ENCODE measurements around the gene PLXNA2.
A peak's percentile ranks its signal among the peaks of the same experiment; 100 is the strongest.

Gene PLXNA2

DNA sequence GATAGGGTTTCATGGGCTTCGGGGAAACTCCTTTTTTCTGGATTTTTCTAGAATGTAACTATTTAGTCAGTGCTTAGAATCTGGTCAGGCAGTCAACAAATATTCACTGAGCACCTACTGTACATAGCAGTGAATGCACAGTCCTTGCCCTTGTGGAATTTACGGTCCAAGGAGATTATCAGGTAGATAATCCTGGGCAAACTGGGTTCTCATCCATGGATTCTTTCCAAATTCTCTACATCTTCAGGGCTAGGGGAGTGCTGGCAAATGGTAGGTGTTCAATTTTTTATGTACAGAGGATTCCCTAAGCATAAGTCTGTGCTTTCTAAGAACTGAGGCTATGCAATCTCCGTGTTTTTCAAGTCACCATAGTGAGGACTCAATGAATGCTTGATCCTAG lies 192.5 kb downstream of the PLXNA2 start:
- no peak for DNase-seq (ENCODE audit: low spot score)
- no peak for FAIRE-seq

DNA sequence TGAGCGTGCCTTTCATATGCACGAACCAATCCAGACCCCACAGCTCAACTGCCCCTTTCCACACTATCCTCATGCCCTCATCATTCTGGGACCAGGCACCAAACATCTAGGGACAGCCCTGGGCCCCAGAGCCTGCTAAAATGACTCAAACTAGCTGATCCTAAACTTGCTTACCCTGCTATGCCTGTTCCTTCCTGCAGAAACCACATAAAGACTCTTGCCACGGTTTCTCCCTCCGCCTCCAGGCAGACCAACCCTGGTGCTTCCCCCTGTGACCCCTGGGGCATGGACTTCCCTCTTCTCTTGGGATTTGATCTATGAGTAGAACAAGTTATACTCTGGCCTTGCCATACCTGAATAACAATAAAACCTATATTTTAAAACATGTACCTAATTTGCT lies 195.3 kb downstream of the PLXNA2 start:
- FAIRE-seq (no peak), DNase-seq (ENCODE audit: low spot score) (no peak)

DNA sequence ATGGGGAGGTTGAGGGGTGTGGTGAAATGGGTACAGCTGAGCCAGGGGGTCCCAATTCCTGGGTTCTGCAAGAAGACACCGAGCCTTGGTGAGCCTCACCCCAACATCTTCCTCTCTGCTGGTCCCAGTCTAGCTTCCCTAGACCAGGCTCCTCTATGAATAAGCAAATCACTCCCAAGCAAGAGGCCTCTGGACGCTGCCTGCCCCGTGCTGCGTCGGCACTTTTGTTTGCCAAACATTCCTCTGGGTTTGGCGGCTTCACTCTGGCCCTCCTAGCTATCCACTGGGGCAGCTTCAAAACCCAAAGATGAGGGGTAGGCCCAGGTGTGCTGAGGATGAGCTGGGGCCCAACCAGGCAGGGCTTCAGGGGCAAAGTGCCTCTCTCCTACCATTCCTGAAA lies 196.2 kb downstream of the PLXNA2 start:
- DNase-seq (ENCODE audit: low spot score) (no peak), FAIRE-seq (no peak)

DNA sequence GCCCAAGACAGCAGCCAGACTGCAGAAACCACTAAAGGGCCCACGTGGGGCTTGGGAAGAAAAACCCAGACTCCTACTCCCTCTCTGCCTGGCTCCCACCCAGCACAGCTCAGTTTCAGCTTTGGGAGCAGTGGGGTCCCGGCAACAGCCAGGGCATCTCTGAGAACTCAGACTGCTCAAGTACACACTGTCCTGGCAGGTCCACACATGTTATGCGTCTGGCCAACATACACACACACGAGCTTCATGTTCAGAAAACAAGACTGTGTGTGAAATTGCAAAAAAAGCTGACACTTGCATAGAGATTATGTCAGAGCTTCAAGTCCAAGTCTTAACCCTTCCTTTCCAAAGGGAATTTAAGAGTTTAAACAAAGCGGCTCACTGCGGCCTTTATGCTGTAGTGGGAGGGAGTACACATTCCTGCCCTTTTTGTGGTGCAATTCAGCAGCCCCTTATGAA lies 196.7 kb downstream of the PLXNA2 start:
- no peak for DNase-seq (ENCODE audit: low spot score)
- no peak for FAIRE-seq

DNA sequence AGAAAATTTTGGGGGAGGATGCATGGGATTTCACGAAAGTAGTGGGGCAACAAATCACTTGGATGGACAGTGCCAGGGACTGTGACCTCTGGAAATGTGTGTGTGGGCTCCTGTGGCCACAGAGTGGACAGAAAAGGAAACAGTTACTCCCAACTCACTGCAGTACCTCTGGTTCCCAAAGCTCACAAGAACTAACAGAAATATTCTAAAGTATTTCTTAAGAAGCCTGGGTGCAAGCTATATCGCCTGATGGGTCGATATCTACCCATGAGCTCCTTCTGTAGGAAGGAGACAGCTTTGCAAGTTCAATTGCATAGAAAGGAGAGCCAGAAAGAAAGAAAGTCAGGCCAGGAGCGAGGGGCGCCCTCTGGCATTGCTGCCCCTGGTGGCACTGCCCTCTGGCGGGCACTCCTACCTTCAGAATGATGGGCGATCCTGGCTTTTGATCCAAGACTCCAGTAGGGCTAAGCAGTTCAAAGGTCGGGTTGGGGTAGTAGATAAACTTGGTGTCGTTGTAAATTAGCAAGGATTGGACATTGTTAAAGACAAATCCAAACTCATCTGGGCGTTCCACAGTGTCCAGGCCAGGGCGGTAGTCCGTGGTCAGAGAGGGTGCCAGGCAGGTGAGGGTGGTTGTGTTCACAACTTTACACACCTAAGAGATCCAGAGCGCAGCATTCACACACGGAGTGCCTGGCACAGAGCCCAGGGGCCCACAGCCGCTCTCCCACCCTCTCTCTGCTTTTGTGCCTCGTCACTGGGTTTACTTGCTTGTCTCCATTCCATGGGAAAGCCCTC lies 198.5 kb downstream of the PLXNA2 start:
- FAIRE-seq (no peak), DNase-seq (ENCODE audit: low spot score) (no peak)

DNA sequence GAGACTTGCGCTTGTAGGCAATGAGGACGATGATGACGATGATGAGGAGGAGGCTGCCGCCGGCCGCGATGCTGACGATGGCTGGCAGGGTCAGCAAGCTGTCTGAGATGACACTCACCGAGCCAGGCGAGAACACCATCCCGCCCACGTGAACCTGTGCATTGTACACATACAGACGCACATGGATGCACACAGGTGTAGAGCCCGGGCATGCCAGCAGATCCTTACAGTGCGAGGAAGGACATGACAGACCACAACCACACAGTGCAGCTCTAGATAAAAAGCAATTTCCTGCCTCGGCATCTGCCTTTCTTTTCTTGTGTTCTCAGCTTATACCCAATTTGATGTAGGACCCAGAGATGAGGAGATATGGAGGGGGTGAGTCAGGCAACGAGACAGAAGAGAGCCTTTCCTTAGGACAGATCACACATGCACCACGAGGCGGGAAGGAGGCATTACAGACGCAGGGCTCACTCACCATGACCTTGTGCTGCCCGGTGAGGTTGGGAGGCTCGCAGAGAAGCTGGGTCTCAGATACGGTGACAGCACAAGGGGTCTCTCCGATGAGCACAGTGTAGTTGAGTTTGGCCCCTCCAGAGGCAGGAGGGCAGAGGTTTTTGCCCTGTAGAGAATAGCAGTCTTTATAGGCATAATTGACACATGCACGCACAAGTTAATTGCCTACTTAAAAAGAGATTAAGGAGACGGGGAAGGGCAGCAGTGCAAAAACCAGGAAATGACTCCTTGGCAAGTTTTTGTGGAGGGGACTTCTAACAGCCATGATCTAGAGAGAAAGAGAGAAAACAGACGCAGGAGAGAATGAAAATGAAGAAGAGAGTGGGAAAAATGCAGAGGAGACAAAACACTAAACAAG lies 199.4 kb downstream of the PLXNA2 start:
- DNase-seq (ENCODE audit: low spot score) (no peak), FAIRE-seq (no peak)

DNA sequence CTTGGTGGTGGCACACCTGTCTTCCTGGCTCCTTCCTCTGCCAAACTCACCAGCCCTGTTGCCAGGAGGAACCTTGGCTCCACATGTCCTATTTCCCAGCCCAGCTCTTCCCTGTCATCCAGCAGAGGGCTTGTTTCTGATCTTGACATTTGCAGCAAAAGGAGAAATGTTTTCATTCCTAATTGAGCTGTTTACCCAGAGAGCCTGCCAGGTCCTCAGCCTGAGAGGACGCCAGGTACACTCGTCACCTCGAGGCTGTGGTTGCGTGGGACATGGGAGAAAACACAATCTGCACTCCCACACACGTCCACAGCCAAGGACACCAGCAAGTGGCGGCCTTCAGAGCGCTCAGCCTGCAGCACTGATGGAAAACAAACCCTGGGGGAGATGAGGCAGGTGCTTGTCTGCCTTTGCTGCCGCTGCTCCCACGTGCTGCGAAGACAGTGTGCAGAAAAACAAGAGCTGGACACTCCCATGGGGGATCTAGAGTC lies 200.4 kb downstream of the PLXNA2 start:
- DNase-seq (ENCODE audit: low spot score) (no peak), FAIRE-seq (no peak)

DNA sequence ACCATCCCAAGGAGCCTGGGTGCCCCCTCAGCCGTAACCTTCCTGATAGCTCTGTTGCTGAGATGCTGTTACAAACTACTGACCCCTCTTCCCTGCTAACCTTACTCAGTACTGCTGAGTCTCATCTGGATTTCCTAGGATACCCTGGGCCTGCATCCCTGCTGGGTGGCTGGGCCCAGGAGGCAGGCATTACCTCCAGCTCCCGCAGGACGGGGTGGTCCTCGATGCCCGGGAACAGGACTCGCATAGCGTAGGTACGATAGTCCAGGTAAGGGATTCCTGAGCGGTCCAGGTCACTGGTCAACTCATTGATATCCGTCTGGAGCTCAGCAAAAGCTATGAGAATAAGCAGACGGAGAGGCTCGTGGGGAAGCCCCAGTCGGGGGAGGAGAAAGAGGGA lies 201.3 kb downstream of the PLXNA2 start:
- FAIRE-seq, result no peak
- no peak for DNase-seq (ENCODE audit: low spot score)

DNA sequence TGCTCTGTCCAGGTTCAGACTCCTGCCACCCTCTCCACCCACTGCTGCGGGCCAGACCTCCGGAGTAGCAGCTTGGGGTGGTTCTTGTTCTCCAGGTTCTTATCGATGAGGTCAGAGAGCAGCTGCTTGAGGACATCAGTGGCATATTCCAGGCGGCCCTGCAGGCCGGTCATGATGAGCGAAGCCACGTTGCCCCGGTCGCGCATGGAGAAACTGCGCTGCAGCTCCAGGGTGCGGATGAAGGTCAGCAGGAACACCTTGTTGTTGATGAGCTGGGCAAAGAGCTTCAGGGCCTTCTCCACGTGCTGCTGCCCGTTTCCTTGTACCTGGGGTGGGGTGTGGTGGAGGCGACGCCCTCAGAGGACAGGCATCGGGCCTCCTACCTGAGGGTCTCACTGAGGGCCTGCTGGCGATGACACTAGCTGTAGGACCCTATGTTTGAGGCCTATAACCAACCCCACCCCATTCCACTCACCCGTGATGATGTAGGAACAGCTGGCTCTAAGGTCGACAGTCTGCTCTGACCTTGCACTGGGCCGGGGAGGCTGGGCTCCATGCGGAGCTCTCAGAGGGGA lies 202.1 kb downstream of the PLXNA2 start:
- DNase-seq (ENCODE audit: low spot score), result no peak
- FAIRE-seq, result no peak

DNA sequence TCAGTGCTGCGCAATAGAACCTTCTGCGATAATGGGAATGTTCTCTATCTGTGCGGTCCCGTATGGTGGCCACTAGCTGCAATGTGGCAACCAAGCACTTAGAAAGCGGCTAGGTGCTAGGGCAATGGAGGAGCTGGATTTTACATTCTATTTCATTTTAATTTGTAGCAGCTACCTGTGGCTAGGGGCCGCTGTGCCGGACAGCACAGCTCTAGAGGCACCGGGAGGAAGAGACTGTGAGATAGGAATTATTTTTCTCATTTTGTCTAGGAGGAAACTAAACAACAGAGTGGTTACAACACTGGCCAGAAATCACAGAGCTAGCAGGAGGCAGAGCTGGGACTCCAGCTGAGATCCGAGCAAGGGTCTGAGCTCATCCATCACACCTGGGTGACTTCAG lies 202.7 kb downstream of the PLXNA2 start:
- DNase-seq (ENCODE audit: low spot score) (no peak), FAIRE-seq (no peak)

DNA sequence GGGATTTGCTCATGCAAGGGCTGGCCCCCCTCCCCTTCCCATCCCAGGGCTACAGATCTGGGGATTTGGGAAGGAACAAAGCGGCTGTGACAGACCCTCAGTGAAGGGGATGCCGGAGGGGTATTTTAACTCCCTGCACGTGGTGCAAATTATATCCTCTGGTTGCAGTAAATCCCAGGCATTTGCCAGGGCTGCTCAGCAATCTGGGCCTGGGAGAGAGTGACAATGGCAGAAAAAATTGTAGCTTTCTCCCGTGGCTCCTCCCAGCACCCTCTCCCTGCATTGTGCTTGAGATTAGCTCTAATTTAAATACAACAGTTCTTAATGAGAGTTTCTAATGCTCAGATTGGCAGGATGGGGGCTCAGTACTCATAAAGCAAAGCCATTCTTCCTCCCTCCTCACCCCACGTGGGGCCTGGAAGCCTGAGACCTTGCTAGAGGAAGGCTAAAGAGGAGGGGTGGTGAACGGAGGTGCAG lies 203.3 kb downstream of the PLXNA2 start:
- FAIRE-seq (no peak), DNase-seq (ENCODE audit: low spot score) (no peak)

DNA sequence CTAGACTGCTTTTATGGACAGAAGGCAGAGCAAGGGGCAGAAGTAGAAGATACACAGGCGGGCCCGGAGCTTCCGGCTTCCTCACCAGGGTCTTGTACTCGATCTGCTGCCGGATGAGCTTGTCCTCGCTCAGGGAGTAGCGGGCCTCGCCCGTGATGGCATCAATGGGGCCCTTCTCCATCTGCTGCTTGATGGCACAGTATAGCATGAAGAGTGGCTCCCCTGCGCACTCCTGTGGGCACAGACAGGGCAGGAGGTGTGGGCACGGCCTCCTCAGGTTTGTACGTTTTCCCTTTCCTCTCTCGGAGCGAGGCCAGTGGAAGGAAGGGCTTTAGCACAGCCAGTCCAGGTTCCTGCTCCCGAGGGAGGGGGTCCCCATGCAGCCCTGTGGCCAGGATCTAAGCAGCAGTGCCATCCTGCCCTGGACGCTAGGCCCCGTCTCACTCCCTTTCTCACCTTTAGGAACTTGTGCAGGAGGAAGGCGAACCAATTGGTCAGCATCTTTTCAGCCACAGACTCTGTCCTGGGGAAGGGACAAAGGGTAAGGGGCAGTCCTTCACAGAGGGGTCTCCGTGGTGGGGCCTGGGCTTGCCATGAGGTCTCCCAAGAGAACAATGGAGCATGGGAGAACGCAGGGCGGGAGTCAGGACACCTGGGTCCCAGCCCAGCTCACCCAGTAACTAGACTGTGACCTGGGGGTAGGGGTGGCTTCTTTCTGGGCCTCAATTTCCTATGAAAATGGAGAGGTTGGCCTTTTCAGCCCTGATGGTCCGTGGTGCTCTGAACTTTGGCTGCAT lies 204.4 kb downstream of the PLXNA2 start:
- FAIRE-seq (no peak), DNase-seq (ENCODE audit: low spot score) (no peak)

DNA sequence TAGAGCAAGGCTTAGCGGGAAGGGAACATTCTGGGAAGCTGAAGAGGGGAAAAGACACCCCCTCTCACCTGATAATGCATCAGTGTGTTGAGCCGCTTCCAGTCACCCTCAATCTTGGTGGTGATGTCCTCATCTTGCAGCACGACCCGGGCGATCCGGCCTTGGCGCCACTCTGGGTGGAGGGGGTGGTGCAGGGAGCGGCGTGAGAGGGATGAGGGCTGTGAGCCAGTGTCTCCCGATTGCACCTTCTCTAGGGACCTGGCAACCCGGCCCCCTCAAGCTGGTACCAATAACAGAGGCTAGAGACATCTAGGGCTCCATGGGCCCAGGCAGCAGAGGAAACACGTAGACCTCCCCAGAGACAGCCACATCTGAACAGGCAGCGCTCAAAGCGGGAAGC lies 205.9 kb downstream of the PLXNA2 start:
- DNase-seq (ENCODE audit: low spot score) (no peak), FAIRE-seq (no peak)

DNA sequence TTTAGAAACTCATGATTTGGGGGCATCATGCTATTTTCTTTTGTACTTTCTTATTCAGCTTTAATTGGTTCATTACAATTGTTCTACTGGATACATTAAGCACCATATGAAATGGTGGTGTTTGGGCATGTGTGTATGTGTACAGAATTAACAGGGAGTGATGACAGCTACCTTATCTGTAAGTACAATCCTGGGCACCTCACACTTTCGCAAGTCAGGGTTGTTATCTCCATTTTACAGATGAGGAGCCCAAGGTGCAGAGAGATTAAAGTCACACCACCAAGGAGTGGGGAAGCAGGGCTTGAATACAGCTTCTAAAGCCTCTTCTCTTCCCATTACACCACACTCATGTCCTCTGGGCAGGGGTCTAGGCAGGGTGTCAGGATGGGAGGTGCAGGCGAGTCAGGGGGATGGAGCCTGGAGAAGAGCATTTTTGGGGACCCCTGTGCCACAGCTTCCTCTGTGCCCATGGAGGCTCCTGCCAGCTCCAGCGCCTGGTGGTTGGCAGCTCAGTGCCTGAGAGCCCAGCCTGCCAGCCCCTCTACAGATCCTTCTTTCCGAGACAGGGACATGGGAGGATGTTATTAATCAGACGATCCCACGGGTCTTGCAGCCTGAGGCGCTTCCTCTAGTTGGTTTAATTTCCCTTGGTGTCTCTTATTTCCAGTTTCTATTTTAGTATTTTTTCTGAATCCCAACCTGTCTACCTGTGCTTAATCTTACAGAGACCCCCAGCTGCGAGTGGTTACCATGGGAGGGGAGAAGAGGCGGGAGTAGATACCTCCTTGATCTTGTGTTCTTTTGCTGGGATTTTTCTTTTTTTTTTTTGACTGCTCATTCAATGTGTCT lies 207.0 kb downstream of the PLXNA2 start:
- no peak for DNase-seq (ENCODE audit: low spot score)
- FAIRE-seq, result no peak

DNA sequence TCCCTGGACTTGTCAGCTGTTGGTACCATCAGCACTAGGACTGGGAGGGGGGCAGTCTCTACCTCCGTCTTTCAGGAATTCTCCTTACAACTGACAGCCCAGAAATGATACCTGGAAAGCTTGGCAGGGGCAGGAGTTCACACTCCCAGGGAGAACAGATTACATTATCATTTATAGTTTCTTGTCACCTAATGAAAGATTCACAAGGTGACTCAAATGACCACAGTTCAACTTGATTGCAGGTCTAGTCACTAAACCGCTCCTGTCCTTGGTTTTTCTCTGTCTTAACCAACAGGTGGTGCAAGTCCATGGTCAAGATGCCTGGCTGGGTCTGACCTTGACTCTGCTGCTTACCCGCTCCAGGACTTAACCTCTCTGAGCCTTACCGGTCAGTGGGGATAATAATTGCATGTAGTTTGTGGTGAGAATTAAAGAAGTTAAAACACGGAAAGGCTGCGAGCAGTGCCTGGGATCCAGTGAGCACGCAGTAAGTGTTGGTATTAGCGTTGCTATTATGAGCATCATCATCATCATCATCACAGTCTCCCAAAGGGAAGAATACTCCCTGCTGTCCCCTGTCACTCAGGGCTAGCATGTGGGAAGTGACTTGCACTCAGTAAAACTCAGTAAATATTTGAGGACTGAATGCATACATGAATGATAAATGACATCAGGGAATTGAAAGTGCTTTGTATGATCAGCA lies 207.9 kb downstream of the PLXNA2 start:
- FAIRE-seq (no peak), DNase-seq (ENCODE audit: low spot score) (peak; percentile 31)

DNA sequence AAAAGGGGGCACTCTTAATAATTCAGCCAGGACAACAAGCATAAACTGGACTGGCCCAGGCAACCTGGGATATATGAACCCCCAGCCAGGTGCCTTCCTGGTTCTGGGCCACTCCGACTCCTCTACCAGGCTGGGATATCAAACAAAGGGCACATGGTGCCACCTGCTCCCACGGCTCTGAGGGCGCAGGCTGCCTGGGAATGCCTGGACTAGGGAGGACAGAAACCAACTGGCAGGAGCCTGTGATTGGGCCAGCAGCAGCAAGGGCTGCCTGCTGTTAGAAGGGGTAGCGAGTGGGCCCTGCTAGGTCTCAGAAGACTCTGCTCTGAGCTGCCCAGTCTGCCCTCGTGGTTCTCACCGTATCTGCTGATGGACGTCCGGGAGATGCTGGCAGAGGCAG lies 210.0 kb downstream of the PLXNA2 start:
- no peak for FAIRE-seq
- DNase-seq (ENCODE audit: low spot score), result no peak

DNA sequence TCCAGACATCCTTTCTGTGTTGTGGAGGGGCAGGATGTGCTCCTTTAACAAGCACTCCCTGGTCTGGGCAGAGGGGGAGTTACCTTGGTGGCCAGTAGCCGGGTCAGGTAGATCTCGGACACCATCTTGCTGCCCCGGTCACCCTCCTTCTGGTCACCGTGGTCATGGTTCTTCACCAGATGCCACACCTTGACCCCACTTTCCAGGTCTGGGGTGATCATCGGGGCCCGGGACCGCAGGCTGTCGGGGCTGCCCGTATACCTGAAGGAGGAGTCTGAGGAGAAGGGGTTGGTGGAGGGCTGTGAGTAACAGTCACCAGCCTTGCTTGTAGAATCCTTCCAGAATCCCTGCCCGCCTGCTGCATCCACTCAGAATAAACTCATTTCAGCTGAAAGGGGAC lies 210.9 kb downstream of the PLXNA2 start:
- DNase-seq (ENCODE audit: low spot score) (no peak), FAIRE-seq (no peak)

DNA sequence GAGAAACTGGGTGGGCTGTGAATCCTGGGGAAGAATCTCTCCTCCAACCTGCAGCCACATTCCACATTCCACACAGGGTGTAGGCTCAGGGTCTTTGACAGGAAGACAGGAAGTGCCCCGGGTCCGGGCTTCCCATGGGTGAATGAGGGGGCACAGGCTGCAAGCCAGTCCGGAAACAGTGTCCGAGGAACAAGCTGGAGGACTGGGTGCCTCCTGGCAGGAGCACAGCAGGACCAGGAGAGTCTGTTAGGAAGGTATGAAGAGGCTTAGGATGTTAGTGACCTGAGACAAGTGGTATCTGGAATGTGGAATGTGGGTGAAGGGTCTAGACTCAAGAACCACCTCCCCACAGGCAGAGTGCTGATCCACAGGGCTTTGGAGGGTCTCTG lies 212.3 kb downstream of the PLXNA2 start:
- FAIRE-seq (no peak), DNase-seq (ENCODE audit: low spot score) (no peak)

DNA sequence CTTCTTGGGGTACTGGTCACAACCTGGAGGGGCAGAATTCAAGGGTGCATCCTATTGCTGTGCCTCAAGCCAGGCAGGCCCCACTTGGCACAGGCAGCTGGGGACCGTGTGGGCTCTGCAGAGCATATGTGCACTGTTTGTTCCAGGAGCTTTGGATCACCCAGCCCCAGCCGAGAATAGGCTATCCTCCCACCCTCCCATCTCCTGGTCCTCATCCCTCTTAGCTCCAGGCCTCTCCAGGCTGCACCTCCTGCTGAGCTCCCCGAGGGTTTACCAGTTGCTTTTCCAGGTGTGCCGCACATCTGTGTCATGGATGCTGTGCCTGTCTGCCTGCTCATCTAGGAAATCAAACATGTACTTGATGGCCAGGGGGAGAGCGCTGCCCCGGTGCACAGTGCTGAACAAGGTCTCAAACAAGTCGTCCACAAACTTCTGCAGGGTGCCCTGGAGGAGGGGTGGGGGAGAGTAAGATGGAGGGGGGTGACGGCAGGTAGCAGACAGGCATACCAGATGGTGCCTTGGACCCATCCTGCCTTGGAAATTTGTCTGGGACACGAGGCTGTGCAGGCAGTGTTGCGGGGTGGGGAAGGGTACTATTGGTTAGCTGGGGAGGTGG lies 212.8 kb downstream of the PLXNA2 start:
- FAIRE-seq (no peak), DNase-seq (ENCODE audit: low spot score) (no peak)
